NB4 (cell line): Measurements from ENCODE around the gene LRP11.

Experiments used
- DNase-seq: peaks from one replicate; pipeline ENCODE4 v3.0.0; 2010; ENCODE audit warnings: low read depth
- H3K4me3 ChIP-seq: one replicate; pipeline ENCODE4 v1.5.1; 2011; ENCODE audit warnings: mild to moderate bottlenecking, low read depth, low read length, moderate library complexity
- CTCF ChIP-seq: IDR thresholded peaks from one replicate; pipeline ENCODE4 v1.5.1; 2012; ENCODE audit warnings: low read depth, low read length
- MAX ChIP-seq: IDR thresholded peaks from 2 replicates; pipeline ENCODE4 v1.6.1; 2011; ENCODE audit warnings: low read depth, low read length
- MYC ChIP-seq: IDR thresholded peaks from 2 replicates; pipeline ENCODE4 v1.6.1; 2011; ENCODE audit warnings: low read depth, low read length
- POLR2A ChIP-seq: IDR thresholded peaks from 2 replicates; pipeline ENCODE4 v1.6.1; 2011; ENCODE audit warnings: mild to moderate bottlenecking; ENCODE audit not compliant: insufficient read length; ENCODE audit errors: extremely low read depth

Gene LRP11

GRCh38 chr6:149907317-149907716 is 43.2 kb upstream of the LRP11 start:
- TF ChIP-seq MAX: no peak
- TF ChIP-seq MYC: no peak
- TF ChIP-seq CTCF: no peak
- no peak for TF ChIP-seq POLR2A
- H3K4me3 ChIP-seq: no peak overlapping the region
- DNase-seq: no peak

GRCh38 chr6:149906405-149906804 is 42.2 kb upstream of the LRP11 start:
- H3K4me3 ChIP-seq: no peak overlapping the region
- TF ChIP-seq POLR2A (no peak), CTCF (no peak), MAX (no peak), MYC (no peak)
- DNase-seq: no peak

GRCh38 chr6:149905911-149906371 is 41.8 kb upstream of the LRP11 start:
- no peak overlapping the region for H3K4me3 ChIP-seq
- DNase-seq: no peak
- TF ChIP-seq MYC: no peak
- TF ChIP-seq CTCF: no peak
- no peak for TF ChIP-seq MAX
- TF ChIP-seq POLR2A: no peak

GRCh38 chr6:149905371-149905910 is 41.3 kb upstream of the LRP11 start:
- DNase-seq: no peak
- no peak for TF ChIP-seq MAX
- no peak for TF ChIP-seq CTCF
- no peak for TF ChIP-seq MYC
- no peak for TF ChIP-seq POLR2A
- no peak overlapping the region for H3K4me3 ChIP-seq

- no peak for DNase-seq
- H3K4me3 ChIP-seq: no peak overlapping the region
- TF ChIP-seq CTCF: no peak
- no peak for TF ChIP-seq MAX
- no peak for TF ChIP-seq MYC
Measured at GRCh38 chr6:149904661-149905370, 40.7 kb upstream of the LRP11 start.
